Heart left ventricle (tissue), 16 donors: ENCODE data around the gene ATP6V1G2. TPM values are rescaled to one million over a fixed set of nuclear protein-coding genes. Genes with fewer than 3 reads are reported as not detected.
"Not testable (repeated sequence)": the region's sequence is repeated elsewhere in the genome, so short reads cannot be mapped to it uniquely, and the experiment has no call there.

Source experiments
- ATAC-seq, 4 donors: fragments of 200-7000 bp; cut with Tn5 transposase; one replicate each; pipeline ENCODE4 v1.9.1; 2020 to 2022; ENCODE audit warnings: moderate library complexity in 4 of 4, mild to moderate bottlenecking in 3 of 4, moderate number of reproducible peaks in 1 of 4
- DNase-seq, 5 donors: peaks; one replicate each; pipeline ENCODE4 v3.0.0-alpha.2; 2020
- H3K27ac ChIP-seq, 12 donors: fragments of 200-600 bp; sonication (generic) in 4 of 12; one replicate each; pipeline versions ENCODE4 v1.5.0 to v1.8.0; 2016 to 2022; ENCODE audit warnings: mild to moderate bottlenecking in 2 of 12
- H3K27me3 ChIP-seq, 9 donors: fragments of 200-600 bp; sonication (generic) in 2 of 9; one replicate each; pipeline versions ENCODE4 v1.5.1 to v1.8.0; 2016 to 2022; ENCODE audit warnings: mild to moderate bottlenecking in 3 of 9
- H3K36me3 ChIP-seq, 9 donors: fragments of 200-600 bp; sonication (generic) in 2 of 9; one replicate each; pipeline versions ENCODE4 v1.5.0 to v1.8.0; 2018 to 2022; ENCODE audit warnings: mild to moderate bottlenecking in 2 of 9
- H3K4me1 ChIP-seq, 12 donors: fragments of 200-600 bp; sonication (generic) in 4 of 12; one replicate each; pipeline versions ENCODE4 v1.5.0 to v1.8.0; 2016 to 2022; ENCODE audit warnings: mild to moderate bottlenecking in 3 of 12
- H3K4me3 ChIP-seq, 12 donors: fragments of 200-600 bp; sonication (generic) in 4 of 12; one replicate each; pipeline versions ENCODE4 v1.5.0 to v1.8.0; 2017 to 2022; ENCODE audit warnings: mild to moderate bottlenecking in 9 of 12, moderate library complexity in 4 of 12
- H3K9me3 ChIP-seq, 12 donors: fragments of 200-600 bp; sonication (generic) in 4 of 12; one replicate each; pipeline versions ENCODE4 v1.5.0 to v1.8.0; 2016 to 2022; ENCODE audit warnings: mild to moderate bottlenecking in 1 of 12
- POLR2A ChIP-seq, 2 donors: fragments of 450-650 bp; IDR thresholded peaks; one replicate each; pipeline ENCODE4 v1.6.1; 2017; ENCODE audit warnings: antibody characterized with exemption in 2 of 2, mild to moderate bottlenecking in 2 of 2, moderate library complexity in 2 of 2
- WGBS, 4 donors: extraction: QIAGEN DNeasy Blood & Tissue Kit in 2 of 4; methylation state at CpG; one replicate each; pipeline versions ENCODE4 v1.1.5 to v1.1.7; 2013 to 2018; 5-methylcytosine and 5-hydroxymethylcytosine counted together
- intact Hi-C, 10 donors: fragments of 100-400 bp; cut with DNase I; formaldehyde crosslinking; loops; one replicate each; pipeline versions ENCODE4 v1.11.1 to v1.14.2; 2022
- long read RNA-seq, 3 donors: library from polyadenylated mRNA; unstranded; transcript quantifications; one replicate each; pipeline ENCODE4 v2.0.0, GENCODE V29; 2020 to 2021
- polyA plus RNA-seq, 2 donors: library from polyadenylated mRNA; stranded (reverse); fragments of 200-250 nt; gene quantifications; one replicate each; pipeline ENCODE4 v1.2.3, GENCODE V29; 2013
- total RNA-seq, 9 donors: library from RNA; depleted of rRNA in 2 of 9; stranded (reverse); fragments of >200 nt in 2 of 9; fragmentation: NEBNext Ultra II Directional in 3 of 9; extraction: Animal tissue kit (Norgen Biotek cat#: 25700) in 3 of 9; gene quantifications; one replicate each; pipeline versions ENCODE4 v1.1.0 to v1.2.4, GENCODE V29; 2016 to 2023
- TF ChIP-seq, protein P1 (sequence below), 12 donors: fragments of 200-600 bp; sonication (generic) in 4 of 12; IDR thresholded peaks; one replicate each; pipeline versions ENCODE4 v1.5.0 to v1.8.0; 2018 to 2022; ENCODE audit warnings: antibody characterized with exemption in 12 of 12, mild to moderate bottlenecking in 5 of 12
- donor health status: ischemic (EF 13 %, LVEDD 7.1; RV severe dilation, severe dysfunction).
- donor health status: healthy with polysubstance abuse.
- donor health status: DM: no; HTN: yes; CAD: no.
- donor health status: DM: no; HTN: no; CAD: no.
- donor health status: ischemic (EF 25% LVEDD 6.9; RV normal size, moderate dysfunction).
- donor health status: ischemic (EF 25% LVEDD 5.7; RV mildly dilated, moderate dysfunction).
- donor health status: healthy.
- donor health status: DM: yes; HTN: yes; CAD: no.
- donor health status: ischemic (EF 35%, LVEDD 5.7; RV mildly dilated, moderate dysfunction).
- donor health status: nonischemic (EF 11% LVEDD 7.7; RV severe dilation, severe dysfunction).
- donor health status: DM: yes; HTN: yes; CAD: no.
- donor health status: PGD.
- donor health status: ischemic (EF 29% LVEDD 5.4; RV normal size, mild dysfunction).
- donor health status: nonischemic (EF 23%, LVEDD 6.1; RV moderate dilation, normal function).

Gene ATP6V1G2
- total RNA-seq (1 to 10 TPM; 1.1 to 3.5 (median 1.4) TPM), polyA plus RNA-seq (1 to 10 TPM; 1.3 to 2.2 TPM)
- long read RNA-seq, donor 1, partial matches to known transcripts, result 0 of 2 reads
- long read RNA-seq, donor 1, other reads (novel, unspliced or antisense), result 0 of 2 reads
- long read RNA-seq, donor 2, transcript ATP6V1G2-205 (3 exons, 1,588 nt), result major isoform, 5 of 5 reads
- long read RNA-seq, donor 2, partial matches to known transcripts, result 0 of 5 reads
- long read RNA-seq, donor 2, other reads (novel, unspliced or antisense), result 0 of 5 reads
- long read RNA-seq, donor 3, partial matches to known transcripts, result 0 of 1 reads
- long read RNA-seq, donor 3, other reads (novel, unspliced or antisense), result 1 of 1 reads

DNA sequence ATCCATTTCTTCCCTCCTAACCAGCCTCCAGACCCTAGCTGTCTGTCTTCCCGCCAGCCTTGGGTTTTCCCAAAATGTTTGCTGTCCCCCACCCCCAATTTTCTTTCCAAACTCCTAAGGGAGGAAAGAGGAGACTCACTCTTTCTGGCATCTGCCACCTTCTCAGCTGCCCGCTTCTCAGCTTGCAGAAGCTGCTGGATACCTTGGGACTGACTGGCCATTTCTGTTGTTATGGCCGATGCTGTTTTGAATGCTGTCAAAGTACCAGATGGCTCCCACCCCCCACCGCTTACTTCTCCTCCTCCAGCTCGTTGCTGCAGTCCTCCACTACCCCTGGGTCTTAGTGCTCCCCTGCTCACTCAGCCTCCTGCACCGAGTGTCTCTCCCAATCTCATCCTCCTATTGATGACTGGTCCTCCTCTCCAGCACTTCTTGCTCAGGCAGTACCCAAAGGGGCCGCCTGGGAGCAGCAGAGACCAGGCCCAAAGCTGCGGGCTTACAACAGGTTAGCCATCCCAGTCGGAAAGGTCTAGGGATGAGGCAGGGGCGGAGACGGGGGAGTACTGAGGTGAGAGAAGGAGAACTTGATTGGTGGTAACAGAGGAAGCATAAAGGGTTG, at the start of gene ATP6V1G2:
TSS of gene ATP6V1G2 (minus strand) at position 270 of the 619 bp plus-strand sequence. CDS start at position 221, 49 bp downstream.
- intact Hi-C loops, result loop anchor here (1.0 to 10.0 kb wide), 9 partner anchors 34 to 408 kb away; partner anchors contain the start of genes LTB (in 7 of the 10), NELFE (in 3 of the 10), SKIC2 (in 3 of the 10) and APOM (in 1 of the 10)
- no peaks in the 10 kb centered on the region for H3K9me3 ChIP-seq
- peak within 1 kb of the TSS; percentile 1 to 64 (median 56) for H3K4me3 ChIP-seq
- peak; percentile 86 to 90 (median 89) for DNase-seq
- TF ChIP-seq, protein P1, sequence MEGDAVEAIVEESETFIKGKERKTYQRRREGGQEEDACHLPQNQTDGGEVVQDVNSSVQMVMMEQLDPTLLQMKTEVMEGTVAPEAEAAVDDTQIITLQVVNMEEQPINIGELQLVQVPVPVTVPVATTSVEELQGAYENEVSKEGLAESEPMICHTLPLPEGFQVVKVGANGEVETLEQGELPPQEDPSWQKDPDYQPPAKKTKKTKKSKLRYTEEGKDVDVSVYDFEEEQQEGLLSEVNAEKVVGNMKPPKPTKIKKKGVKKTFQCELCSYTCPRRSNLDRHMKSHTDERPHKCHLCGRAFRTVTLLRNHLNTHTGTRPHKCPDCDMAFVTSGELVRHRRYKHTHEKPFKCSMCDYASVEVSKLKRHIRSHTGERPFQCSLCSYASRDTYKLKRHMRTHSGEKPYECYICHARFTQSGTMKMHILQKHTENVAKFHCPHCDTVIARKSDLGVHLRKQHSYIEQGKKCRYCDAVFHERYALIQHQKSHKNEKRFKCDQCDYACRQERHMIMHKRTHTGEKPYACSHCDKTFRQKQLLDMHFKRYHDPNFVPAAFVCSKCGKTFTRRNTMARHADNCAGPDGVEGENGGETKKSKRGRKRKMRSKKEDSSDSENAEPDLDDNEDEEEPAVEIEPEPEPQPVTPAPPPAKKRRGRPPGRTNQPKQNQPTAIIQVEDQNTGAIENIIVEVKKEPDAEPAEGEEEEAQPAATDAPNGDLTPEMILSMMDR (IDR thresholded peaks at IDR 0.05), result peak; percentile 92 to 99 (median 95)
- peak in 1 of 2 donors; percentile 25 for TF ChIP-seq POLR2A (IDR thresholded peaks at IDR 0.05)
- WGBS, 4 donors, result 6 to 10% (median 8%) methylated on average over 11 of the region's 11 CpGs
- no peaks in the 10 kb centered on the region for H3K27me3 ChIP-seq
- peak within 1 kb of the TSS; percentile 63 to 95 (median 89) for H3K27ac ChIP-seq
- peaks cover 0 to 37% (median 22%) of the 10 kb centered on the region in 12 donors for H3K4me1 ChIP-seq
- peaks cover 0 to 28% (median 24%) of the 10 kb centered on the region in 9 donors for H3K36me3 ChIP-seq
- peak; percentile 72 to 81 (median 79) for ATAC-seq

- 89 to 97% (median 92%) methylated on average over 7 of the region's 7 CpGs for WGBS, 4 donors
- ATAC-seq (no peak), DNase-seq (no peak)
- Histone ChIP-seq H3K4me3 (peak overlapping the region in 1 of 12 donors; percentile 8), H3K36me3 (no peaks in the 10 kb centered on the region), H3K27ac (peak overlapping the region in 1 of 12 donors; percentile 46), H3K9me3 (no peaks in the 10 kb centered on the region), H3K4me1 (peaks cover 0 to 24% (median 0%) of the 10 kb centered on the region in 12 donors), H3K27me3 (no peaks in the 10 kb centered on the region)
- TF ChIP-seq, protein P1 (IDR thresholded peaks at IDR 0.05), result no peak
- TF ChIP-seq POLR2A (IDR thresholded peaks at IDR 0.05), result no peak
- intact Hi-C loops, result loop anchor here in 1 of 10 donors (10.0 kb wide), 1 partner anchor 98 kb away; the partner anchor contains the start of gene MICB
These were observed 46.0 kb upstream of the ATP6V1G2 start for GRCh38 chr6:31592396-31592771.

GRCh38 chr6:31590691-31591090, 44.3 kb upstream of the ATP6V1G2 start:
- WGBS, 4 donors, result 80 to 93% (median 90%) methylated on average over 5 of the region's 5 CpGs
- not testable (repeated sequence) for H3K9me3 ChIP-seq, H3K27me3 ChIP-seq, DNase-seq, ATAC-seq, H3K36me3 ChIP-seq, H3K27ac ChIP-seq, H3K4me3 ChIP-seq
- intact Hi-C loops, result loop anchor here in 1 of 10 donors (10.0 kb wide), 1 partner anchor 96 kb away; the partner anchor contains the start of gene MICB
- H3K4me1 ChIP-seq, result peaks cover 0 to 40% (median 0%) of the 10 kb centered on the region in 12 donors

DNA sequence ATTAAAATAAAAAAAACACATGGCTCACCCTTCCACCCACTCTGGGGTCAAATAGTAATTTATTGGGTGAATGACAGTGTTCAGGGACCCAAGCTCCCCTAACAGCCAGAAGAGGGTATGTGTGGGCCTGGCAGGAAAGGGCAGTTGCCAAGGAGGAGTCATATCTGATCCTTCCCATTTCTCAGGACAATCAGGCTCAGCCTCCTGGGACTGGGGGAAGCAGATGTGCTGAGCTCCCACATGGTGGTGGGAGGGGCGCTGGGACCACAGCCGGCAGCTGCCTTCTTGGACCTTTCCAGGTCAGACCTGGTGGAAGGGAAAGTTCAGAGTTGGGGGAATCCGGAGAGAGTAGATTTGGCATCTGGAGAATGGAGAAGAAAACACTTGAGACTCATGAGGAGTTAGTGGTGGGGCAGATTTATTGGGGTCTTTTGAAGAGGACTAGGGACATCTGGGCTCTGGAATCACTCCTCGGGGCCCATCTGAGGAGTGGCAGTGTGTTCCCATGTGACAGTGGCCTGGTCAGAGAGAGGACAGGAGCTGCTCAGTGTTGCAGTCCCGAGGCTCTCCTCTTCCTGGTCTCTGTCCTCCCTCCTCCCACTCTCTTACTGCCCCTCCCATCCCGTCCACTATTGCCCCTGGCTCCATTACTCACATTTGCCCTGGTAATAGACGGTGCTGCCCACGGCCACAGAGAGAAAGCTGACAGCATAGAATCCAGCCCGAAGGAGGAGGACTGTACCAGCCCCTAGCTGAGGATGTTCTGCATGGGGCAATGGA, 42.7 kb upstream of the ATP6V1G2 start:
- no peaks in the 10 kb centered on the region for H3K27me3 ChIP-seq
- DNase-seq, result no peak
- peak in 1 of 4 donors; percentile 25 for ATAC-seq
- 41 to 53% (median 49%) methylated on average over 9 of the region's 9 CpGs for WGBS, 4 donors
- intact Hi-C loops, result no loop called here
- peak overlapping the region in 1 of 12 donors; percentile 86 for H3K27ac ChIP-seq
- H3K9me3 ChIP-seq, result no peaks in the 10 kb centered on the region
- peak overlapping the region in 1 of 12 donors; percentile 58 for H3K4me3 ChIP-seq
- H3K4me1 ChIP-seq, result peaks cover 0 to 57% (median 0%) of the 10 kb centered on the region in 12 donors
- TF ChIP-seq, protein P1 (IDR thresholded peaks at IDR 0.05), result no peak
- TF ChIP-seq POLR2A (IDR thresholded peaks at IDR 0.05), result no peak
- H3K36me3 ChIP-seq, result no peaks in the 10 kb centered on the region
